ENCODE results near the gene IGFN1. TPM values are rescaled to one million over a fixed set of nuclear protein-coding genes. Genes with fewer than 3 reads are reported as not detected.
A peak's percentile ranks its signal among the peaks of the same experiment; 100 is the strongest.
"Not testable (repeated sequence)": the region's sequence is repeated elsewhere in the genome, so short reads cannot be mapped to it uniquely, and the experiment has no call there.

The IGFN1 gene
- total RNA-seq, 2 donors from 2014 or later = 0.12 to 0.16 TPM

DNA sequence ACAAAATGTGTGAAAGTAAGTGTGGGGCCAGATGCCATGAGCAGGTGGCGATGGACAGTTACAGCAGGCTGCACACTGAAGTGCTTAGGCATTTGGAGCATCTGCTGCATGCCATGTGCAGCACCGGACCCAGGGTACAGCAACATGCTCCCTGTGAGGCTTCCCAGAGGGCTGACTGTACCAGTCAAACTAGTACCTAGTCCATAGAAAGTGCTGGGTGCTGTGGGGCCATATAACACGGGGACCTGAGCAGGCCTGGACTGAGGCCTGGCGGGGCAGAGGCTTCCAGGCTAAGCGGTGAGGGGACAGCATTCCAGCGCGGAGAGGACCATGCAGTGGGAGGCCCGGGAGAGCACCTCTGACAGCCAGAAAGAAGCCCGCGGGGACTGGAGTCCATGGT is 62.8 kb downstream of the IGFN1 start:
- Histone ChIP-seq H3K9ac (ENCODE audit: low read depth in 2 of 2, low read length in 2 of 2) (no peak overlapping the region), H3K4me1 (no peaks in the 10 kb centered on the region), H3K36me3 (no peaks in the 10 kb centered on the region), H3K9me3 (no peaks in the 10 kb centered on the region), H3K27ac (no peak overlapping the region), H3K27me3 (no peaks in the 10 kb centered on the region), H3K4me3 (no peak overlapping the region)
- intact Hi-C loops (cut with DNase I) = no loop called here
- TF ChIP-seq, protein P1, sequence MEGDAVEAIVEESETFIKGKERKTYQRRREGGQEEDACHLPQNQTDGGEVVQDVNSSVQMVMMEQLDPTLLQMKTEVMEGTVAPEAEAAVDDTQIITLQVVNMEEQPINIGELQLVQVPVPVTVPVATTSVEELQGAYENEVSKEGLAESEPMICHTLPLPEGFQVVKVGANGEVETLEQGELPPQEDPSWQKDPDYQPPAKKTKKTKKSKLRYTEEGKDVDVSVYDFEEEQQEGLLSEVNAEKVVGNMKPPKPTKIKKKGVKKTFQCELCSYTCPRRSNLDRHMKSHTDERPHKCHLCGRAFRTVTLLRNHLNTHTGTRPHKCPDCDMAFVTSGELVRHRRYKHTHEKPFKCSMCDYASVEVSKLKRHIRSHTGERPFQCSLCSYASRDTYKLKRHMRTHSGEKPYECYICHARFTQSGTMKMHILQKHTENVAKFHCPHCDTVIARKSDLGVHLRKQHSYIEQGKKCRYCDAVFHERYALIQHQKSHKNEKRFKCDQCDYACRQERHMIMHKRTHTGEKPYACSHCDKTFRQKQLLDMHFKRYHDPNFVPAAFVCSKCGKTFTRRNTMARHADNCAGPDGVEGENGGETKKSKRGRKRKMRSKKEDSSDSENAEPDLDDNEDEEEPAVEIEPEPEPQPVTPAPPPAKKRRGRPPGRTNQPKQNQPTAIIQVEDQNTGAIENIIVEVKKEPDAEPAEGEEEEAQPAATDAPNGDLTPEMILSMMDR (IDR thresholded peaks at IDR 0.05) = no peak
- no peak for DNase-seq

GRCh38 chr1:201253906-201254624 is 63.4 kb downstream of the IGFN1 start:
- no peak for DNase-seq
- intact Hi-C loops (cut with DNase I) = loop anchor here (1.0 kb wide), 1 partner anchor 107 kb away; no protein-coding TSS in a partner anchor
- no peak overlapping the region for H3K27ac ChIP-seq

DNA sequence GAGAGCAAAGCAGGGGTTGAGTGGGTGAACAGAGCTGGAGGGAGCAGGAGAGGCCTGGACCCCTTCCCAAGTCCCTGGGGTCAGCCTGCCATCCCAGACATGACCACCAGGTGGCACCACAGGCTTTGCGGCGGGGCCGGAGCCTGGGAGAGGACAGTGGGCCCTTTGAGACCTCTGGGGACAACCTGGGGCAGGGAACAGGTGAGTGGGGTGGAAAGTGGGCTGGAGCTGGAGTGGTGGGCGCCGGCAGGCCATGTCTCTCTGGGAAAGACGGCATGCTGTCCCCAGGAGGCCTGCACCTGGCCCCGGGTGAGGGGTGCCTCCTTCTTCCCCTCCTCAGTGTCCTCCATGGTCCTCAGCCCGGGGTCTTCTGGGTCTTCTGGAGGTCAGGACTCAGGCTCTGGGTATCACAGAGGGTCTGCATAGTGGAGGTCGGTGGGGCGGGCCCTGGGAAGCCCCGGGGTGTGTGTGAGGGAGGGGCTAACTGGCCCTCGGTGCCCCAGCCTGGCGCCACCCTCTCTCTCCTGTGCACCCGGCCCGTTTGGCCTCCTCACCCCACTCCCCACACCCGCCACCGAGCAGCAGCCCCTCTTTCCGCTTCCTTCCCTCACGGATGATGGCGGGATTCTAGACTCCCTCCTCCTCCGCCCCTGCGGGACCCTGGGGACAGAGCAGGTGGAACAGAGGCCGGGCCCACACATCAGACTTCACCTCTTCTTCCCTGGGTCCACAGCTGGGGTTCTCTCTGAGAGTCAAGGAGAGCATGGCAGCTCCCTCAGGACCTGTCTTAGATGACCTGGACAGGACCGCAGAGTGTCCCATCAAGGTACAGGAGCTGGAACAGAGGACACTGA is 64.2 kb downstream of the IGFN1 start:
- intact Hi-C loops (cut with DNase I) = loop anchor here (1.0 kb wide), 1 partner anchor 106 kb away; no protein-coding TSS in a partner anchor
- Histone ChIP-seq H3K27ac (no peak overlapping the region), H3K36me3 (no peaks in the 10 kb centered on the region), H3K9ac (ENCODE audit: low read depth in 2 of 2, low read length in 2 of 2) (no peak overlapping the region), H3K9me3 (no peaks in the 10 kb centered on the region), H3K4me1 (no peaks in the 10 kb centered on the region), H3K4me3 (no peak overlapping the region), H3K27me3 (no peaks in the 10 kb centered on the region)
- TF ChIP-seq, protein P1 (IDR thresholded peaks at IDR 0.05) = peak; percentile 97
- DNase-seq = peak; percentile 75

More at GRCh38 chr1:201253906-201254624, 63.4 kb downstream of the IGFN1 start:
- Histone ChIP-seq H3K9me3 (no peaks in the 10 kb centered on the region), H3K9ac (ENCODE audit: low read depth in 2 of 2, low read length in 2 of 2) (no peak overlapping the region), H3K36me3 (no peaks in the 10 kb centered on the region), H3K4me1 (no peaks in the 10 kb centered on the region), H3K27me3 (no peaks in the 10 kb centered on the region), H3K4me3 (no peak overlapping the region)
- TF ChIP-seq, protein P1 (IDR thresholded peaks at IDR 0.05) = no peak

DNA sequence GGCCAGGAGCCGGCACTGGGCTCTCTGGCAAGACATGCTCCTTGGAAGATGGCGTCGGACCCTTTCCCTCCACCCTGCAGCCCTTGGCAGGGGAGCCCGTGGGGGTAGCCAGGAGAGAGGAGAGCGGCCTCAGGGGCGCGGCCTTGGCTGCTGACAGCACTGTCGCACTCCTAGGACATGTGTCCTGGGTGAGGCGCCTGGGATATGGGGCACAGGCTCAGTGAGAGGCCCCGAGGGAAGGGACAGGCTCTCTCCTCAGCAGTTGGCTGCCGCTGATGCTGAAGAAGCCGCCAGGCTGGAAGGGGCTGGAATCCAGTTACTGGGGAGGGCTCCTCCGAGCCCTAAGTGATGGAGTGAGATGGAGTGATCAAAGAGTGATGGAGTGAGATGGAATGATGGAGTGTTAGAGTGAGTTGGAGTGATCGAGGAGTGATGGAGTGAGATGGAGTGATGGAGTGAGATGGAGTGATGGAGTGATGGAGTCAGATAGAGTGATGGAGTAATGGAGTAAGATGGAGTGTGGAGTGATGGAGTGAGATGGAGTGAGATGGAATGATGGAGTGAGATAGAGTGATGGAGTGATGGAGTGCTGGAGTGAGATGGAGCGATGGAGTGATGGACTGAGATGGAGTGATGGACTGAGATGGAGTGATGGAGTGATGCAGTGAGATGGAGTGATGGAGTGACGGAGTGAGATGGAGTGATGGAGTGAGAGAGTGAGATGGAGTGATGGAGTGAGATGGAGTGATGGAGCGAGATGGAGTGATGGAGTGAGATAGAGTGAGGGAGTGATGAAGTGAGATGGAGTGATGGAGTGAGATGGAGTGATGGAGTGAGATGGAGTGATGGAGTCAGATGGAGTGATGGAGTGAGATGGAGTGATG is 65.1 kb downstream of the IGFN1 start:
- Histone ChIP-seq H3K4me3 (no peak overlapping the region), H3K9me3 (no peaks in the 10 kb centered on the region), H3K4me1 (peaks cover 3% of the 10 kb centered on the region), H3K9ac (ENCODE audit: low read depth in 2 of 2, low read length in 2 of 2) (no peak overlapping the region), H3K36me3 (no peaks in the 10 kb centered on the region), H3K27ac (no peak overlapping the region), H3K27me3 (no peaks in the 10 kb centered on the region)
- intact Hi-C loops (cut with DNase I) = no loop called here
- TF ChIP-seq, protein P1 (IDR thresholded peaks at IDR 0.05) = no peak
- DNase-seq = no peak

GRCh38 chr1:201258132-201258531 is 67.5 kb downstream of the IGFN1 start:
- H3K36me3 ChIP-seq; DNase-seq; H3K27ac ChIP-seq; H3K9ac ChIP-seq (ENCODE audit: low read depth in 2 of 2, low read length in 2 of 2); H3K4me3 ChIP-seq; H3K27me3 ChIP-seq; H3K4me1 ChIP-seq; intact Hi-C loops (cut with DNase I); H3K9me3 ChIP-seq: not testable (repeated sequence)
